ENCODE measurements around the gene GNMT.

Gene GNMT

DNA sequence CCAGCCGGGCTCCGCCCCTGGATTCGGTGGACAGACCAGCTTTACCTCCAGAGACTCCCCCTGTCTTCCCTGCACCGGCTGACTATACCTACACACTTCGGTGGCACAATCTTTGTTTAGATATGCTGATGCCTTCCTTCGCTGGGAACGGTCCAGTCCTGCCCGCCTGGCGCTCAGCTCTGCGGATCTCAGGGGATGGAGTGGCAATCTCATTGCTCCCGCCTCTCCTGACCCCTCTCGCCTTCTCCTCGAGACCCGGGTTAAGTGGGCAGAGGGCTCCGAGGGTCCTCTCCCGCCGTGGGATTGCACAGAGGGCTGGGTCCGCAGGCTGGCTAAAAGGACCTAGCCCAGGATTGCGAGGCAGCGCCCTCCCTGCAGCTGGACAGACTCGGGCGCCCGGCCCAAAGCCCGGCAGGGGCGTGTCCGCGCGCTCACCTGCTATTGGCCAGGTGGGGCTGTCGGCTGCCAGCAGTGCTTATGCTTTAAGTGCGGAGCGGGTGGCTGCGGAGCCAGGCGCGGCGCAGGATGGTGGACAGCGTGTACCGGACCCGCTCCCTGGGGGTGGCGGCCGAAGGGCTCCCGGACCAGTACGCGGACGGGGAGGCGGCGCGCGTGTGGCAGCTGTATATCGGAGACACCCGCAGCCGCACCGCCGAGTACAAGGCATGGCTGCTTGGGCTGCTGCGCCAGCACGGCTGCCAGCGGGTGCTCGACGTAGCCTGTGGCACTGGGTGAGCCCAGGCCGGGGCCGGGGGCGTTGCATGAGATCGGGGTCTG is at the start of gene GNMT:
Gene GNMT, plus strand, starts transcription at position 512 of the 777 bp plus-strand sequence. Its CDS starts 14 bp downstream, at position 526.
- Histone ChIP-seq H4K20me1 (ENCODE audit: insufficient read depth, low read length) (no peaks in the 10 kb centered on the region), H3K79me2 (ENCODE audit: insufficient read depth, low read length) (no peaks in the 10 kb centered on the region), H3K9ac (ENCODE audit: low read length) (no peak within 1 kb of the TSS), H3K9me2 (ENCODE audit: low read depth, low read length) (no peaks in the 10 kb centered on the region), H2AFZ (ENCODE audit: low read length) (no peak within 1 kb of the TSS), H3K9me3 (ENCODE audit: low read length) (no peaks in the 10 kb centered on the region), H3F3A (ENCODE audit: insufficient read depth, low read length) (no peaks in the 10 kb centered on the region), H3K4me3 (ENCODE audit: low read depth, low read length, poor library complexity, severe bottlenecking) (no peak within 1 kb of the TSS), H3K4me2 (ENCODE audit: low read length) (peak within 1 kb of the TSS; percentile 48), H3K36me3 (ENCODE audit: insufficient read depth, low read length) (peaks cover 21% of the 10 kb centered on the region; the same call in 1 of the 2 replicates), H3K27me3 (ENCODE audit: insufficient read depth, low read length) (no peaks in the 10 kb centered on the region), H3K27ac (ENCODE audit: low read depth, low read length, poor library complexity, severe bottlenecking) (no peak within 1 kb of the TSS), H3K4me1 (ENCODE audit: insufficient read depth, low read length, severe bottlenecking) (peaks cover 9% of the 10 kb centered on the region)
- no peak for TF ChIP-seq EZH2 (IDR thresholded peaks at IDR 0.05; ENCODE audit: borderline replicate concordance, low read length)
- TF ChIP-seq, protein P1, sequence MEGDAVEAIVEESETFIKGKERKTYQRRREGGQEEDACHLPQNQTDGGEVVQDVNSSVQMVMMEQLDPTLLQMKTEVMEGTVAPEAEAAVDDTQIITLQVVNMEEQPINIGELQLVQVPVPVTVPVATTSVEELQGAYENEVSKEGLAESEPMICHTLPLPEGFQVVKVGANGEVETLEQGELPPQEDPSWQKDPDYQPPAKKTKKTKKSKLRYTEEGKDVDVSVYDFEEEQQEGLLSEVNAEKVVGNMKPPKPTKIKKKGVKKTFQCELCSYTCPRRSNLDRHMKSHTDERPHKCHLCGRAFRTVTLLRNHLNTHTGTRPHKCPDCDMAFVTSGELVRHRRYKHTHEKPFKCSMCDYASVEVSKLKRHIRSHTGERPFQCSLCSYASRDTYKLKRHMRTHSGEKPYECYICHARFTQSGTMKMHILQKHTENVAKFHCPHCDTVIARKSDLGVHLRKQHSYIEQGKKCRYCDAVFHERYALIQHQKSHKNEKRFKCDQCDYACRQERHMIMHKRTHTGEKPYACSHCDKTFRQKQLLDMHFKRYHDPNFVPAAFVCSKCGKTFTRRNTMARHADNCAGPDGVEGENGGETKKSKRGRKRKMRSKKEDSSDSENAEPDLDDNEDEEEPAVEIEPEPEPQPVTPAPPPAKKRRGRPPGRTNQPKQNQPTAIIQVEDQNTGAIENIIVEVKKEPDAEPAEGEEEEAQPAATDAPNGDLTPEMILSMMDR (IDR thresholded peaks at IDR 0.05; ENCODE audit: low read length): no peak

DNA sequence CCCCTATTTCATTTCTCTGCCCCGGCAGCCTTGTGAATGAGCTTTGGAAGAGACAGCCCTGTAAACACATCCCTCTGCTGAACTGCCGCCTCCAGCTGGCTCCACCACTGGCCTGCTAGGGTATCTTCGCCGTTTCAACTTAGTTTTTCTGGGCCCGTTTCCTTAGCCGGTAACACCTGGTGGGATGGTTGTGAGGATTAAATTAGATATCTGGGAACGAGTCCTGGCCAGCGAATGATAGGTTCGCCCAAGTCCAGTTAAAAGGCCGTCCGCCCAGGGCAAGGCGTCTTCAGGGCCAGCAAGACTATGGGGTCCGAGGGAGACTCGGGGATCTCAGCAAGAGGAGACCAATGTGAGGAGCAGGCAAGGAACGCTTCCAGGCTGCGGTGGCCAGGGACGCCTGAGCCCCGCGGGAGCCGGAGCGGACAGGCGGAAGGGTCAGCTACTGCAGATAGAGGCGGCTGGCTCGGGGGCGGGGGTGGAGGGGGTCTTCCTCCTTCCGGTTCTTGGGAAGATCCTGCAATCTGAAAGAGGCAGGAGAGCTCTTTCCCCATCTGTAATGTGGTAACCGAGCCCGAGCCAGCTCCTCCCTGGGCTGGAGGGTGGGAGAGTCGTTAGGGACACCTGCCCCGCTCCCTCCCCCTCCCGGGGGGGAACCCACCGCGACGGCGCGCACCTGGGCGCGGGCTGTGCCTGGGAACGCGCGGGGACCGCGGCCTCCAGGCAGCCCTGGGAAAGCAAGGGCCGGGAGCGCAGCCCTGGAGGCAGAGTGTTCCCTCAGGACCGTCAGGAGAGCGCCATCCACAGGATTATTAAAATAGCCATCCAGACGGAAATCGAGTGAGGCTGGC is 49.2 kb upstream of the GNMT start:
- no peaks in the 10 kb centered on the region for H3K36me3 ChIP-seq (ENCODE audit: insufficient read depth, low read length)
- H3K27me3 ChIP-seq (ENCODE audit: insufficient read depth, low read length): no peaks in the 10 kb centered on the region
- H3K9ac ChIP-seq (ENCODE audit: low read length): no peak overlapping the region
- no peaks in the 10 kb centered on the region for H4K20me1 ChIP-seq (ENCODE audit: insufficient read depth, low read length)
- H3K4me1 ChIP-seq (ENCODE audit: insufficient read depth, low read length, severe bottlenecking): peaks cover 9% of the 10 kb centered on the region
- no peaks in the 10 kb centered on the region for H3F3A ChIP-seq (ENCODE audit: insufficient read depth, low read length)
- H2AFZ ChIP-seq (ENCODE audit: low read length): no peak overlapping the region
- no peak overlapping the region for H3K4me3 ChIP-seq (ENCODE audit: low read depth, low read length, poor library complexity, severe bottlenecking)
- no peak overlapping the region for H3K4me2 ChIP-seq (ENCODE audit: low read length)
- no peaks in the 10 kb centered on the region for H3K79me2 ChIP-seq (ENCODE audit: insufficient read depth, low read length)
- no peak for TF ChIP-seq EZH2 (IDR thresholded peaks at IDR 0.05; ENCODE audit: borderline replicate concordance, low read length)
- TF ChIP-seq, protein P1 (IDR thresholded peaks at IDR 0.05; ENCODE audit: low read length): no peak
- H3K9me2 ChIP-seq (ENCODE audit: low read depth, low read length): no peaks in the 10 kb centered on the region
- no peak overlapping the region for H3K27ac ChIP-seq (ENCODE audit: low read depth, low read length, poor library complexity, severe bottlenecking)
- H3K9me3 ChIP-seq (ENCODE audit: low read length): no peaks in the 10 kb centered on the region

DNA sequence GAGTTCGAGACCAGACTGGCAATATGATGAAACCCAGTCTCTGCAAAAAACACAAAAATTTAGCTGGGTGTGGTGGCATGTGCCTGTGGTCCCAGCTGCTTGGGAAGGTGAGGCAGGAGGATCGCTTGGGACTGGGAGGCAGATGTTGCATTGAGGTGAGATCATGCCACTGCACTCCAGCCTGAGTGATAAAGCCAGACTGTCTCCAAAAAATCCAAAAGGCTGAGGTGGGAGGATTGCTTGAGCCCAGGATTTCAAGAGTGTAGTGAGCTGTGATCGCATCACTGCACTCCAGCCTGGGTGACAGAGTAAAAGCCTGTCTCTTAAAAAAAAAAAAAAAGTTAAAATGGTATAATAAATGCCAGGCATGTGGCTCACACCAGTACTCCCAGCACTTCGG is 46.0 kb upstream of the GNMT start:
- Histone ChIP-seq H3K27ac (ENCODE audit: low read depth, low read length, poor library complexity, severe bottlenecking) (no peak overlapping the region), H4K20me1 (ENCODE audit: insufficient read depth, low read length) (no peaks in the 10 kb centered on the region), H3F3A (ENCODE audit: insufficient read depth, low read length) (no peaks in the 10 kb centered on the region), H3K36me3 (ENCODE audit: insufficient read depth, low read length) (no peaks in the 10 kb centered on the region), H3K9me2 (ENCODE audit: low read depth, low read length) (no peaks in the 10 kb centered on the region), H2AFZ (ENCODE audit: low read length) (no peak overlapping the region), H3K27me3 (ENCODE audit: insufficient read depth, low read length) (no peaks in the 10 kb centered on the region), H3K4me3 (ENCODE audit: low read depth, low read length, poor library complexity, severe bottlenecking) (no peak overlapping the region), H3K79me2 (ENCODE audit: insufficient read depth, low read length) (no peaks in the 10 kb centered on the region), H3K4me1 (ENCODE audit: insufficient read depth, low read length, severe bottlenecking) (peaks cover 9% of the 10 kb centered on the region), H3K9me3 (ENCODE audit: low read length) (no peaks in the 10 kb centered on the region), H3K9ac (ENCODE audit: low read length) (no peak overlapping the region), H3K4me2 (ENCODE audit: low read length) (no peak overlapping the region)
- TF ChIP-seq EZH2 (IDR thresholded peaks at IDR 0.05; ENCODE audit: borderline replicate concordance, low read length): no peak
- TF ChIP-seq, protein P1 (IDR thresholded peaks at IDR 0.05; ENCODE audit: low read length): no peak
